ENCODE data around the gene HMGCL. TPM values are rescaled to one million over a fixed set of nuclear protein-coding genes. Genes with fewer than 3 reads are reported as not detected.
"Not testable (repeated sequence)": the region's sequence is repeated elsewhere in the genome, so short reads cannot be mapped to it uniquely, and the experiment has no call there.

Gene HMGCL
- total RNA-seq, 3 donors from 2014 or later: 10.5 to 11.1 (median 11.0) TPM

DNA sequence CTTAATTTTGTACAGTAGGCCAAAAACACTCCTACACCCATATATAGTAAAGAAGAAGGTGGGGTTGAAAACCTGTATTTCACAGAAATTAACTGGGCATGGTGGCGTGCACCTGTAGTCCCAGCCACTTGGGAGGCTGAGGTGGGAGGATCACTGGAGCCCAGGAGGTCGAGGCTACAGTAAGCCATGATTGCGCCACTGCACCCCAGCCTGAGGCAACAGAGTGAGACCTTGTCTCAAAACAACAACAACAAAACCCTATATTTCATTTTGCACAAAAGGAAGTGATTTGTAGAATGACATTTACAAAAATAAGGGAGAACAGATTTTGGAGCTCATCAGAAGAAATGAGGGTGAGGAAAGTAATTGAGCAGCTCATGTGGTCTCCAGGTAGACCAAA, 36.5 kb downstream of the HMGCL start:
- DNase-seq: no peak
- no peaks in the 10 kb centered on the region for H3K9me3 Mint-ChIP-seq
- H3K4me1 Mint-ChIP-seq (ENCODE audit: low read depth): peaks cover 22% of the 10 kb centered on the region
- no peak overlapping the region for H3K4me3 Mint-ChIP-seq
- peaks cover 28% of the 10 kb centered on the region for H3K36me3 Mint-ChIP-seq (ENCODE audit: insufficient read depth)
- no peak for ATAC-seq
- no peaks in the 10 kb centered on the region for H3K27me3 Mint-ChIP-seq (ENCODE audit: low read depth)

DNA sequence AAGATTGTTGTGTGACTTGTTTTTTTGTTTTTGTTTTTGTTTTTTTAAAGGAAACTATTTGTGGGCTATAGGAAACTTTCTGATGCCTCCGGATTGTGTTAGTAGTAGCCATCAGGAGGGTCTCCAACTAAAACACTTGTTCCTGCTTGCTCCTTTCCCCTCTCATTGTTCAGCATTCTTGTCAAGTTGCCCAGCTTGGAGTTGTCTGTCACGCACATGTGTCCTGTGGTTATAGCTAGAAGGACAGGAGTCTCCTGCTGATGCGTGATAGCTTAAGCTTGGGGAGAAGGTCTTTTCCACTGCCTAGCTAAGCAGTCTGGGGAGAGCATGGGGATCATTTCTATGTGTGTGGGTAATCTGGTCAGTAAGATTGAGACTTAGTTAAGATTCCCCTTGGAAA, 37.5 kb downstream of the HMGCL start:
- Mint-ChIP-seq H3K9me3 (no peaks in the 10 kb centered on the region), H3K4me3 (no peak overlapping the region), H3K36me3 (ENCODE audit: insufficient read depth) (peaks cover 28% of the 10 kb centered on the region), H3K27me3 (ENCODE audit: low read depth) (no peaks in the 10 kb centered on the region), H3K4me1 (ENCODE audit: low read depth) (peaks cover 19% of the 10 kb centered on the region)
- DNase-seq (no peak), ATAC-seq (no peak)

DNA sequence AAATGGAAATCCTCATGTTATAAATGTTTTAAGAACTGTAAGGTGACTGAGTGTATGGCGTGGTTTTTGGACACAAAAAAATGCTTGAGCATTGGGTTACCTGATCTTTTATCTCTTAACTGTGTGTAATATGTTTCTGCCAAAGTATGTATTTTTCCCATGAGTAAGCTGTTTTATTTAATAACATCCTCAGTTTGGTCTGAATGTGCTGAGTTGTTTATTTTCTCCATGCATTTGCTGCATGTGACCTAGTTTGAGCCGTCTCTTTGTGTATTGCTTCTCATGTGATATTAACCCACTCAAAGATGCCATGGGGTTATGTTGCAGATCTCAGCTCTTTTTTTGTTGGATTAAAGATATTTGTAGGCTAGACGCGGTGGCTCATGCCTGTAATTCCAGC, 40.4 kb downstream of the HMGCL start:
- Mint-ChIP-seq H3K36me3 (ENCODE audit: insufficient read depth) (peaks cover 40% of the 10 kb centered on the region), H3K9me3 (no peaks in the 10 kb centered on the region), H3K27me3 (ENCODE audit: low read depth) (no peaks in the 10 kb centered on the region), H3K4me1 (ENCODE audit: low read depth) (peaks cover 10% of the 10 kb centered on the region), H3K4me3 (no peak overlapping the region)
- DNase-seq (no peak), ATAC-seq (no peak)

DNA sequence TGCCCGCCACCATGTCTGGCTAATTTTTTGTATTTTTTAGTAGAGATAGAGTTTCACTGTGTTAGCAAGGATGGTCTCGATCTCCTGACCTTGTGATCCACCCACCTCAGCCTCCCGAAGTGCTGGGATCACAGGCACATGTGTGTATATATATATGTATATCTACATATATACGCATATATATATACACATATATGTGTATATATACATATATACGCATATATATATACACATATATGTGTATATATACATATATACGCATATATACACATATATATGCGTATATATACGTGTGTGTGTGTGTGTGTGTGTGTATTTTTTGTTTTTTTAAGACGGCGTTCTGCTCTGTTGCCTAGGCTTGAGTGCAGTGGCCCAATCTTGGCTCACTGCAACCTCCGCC, 42.1 kb downstream of the HMGCL start:
- not testable (repeated sequence) for H3K4me3 Mint-ChIP-seq; H3K27me3 Mint-ChIP-seq (ENCODE audit: low read depth); ATAC-seq; DNase-seq; H3K9me3 Mint-ChIP-seq
- Mint-ChIP-seq H3K4me1 (ENCODE audit: low read depth) (peaks cover 19% of the 10 kb centered on the region), H3K36me3 (ENCODE audit: insufficient read depth) (peaks cover 40% of the 10 kb centered on the region)

DNA sequence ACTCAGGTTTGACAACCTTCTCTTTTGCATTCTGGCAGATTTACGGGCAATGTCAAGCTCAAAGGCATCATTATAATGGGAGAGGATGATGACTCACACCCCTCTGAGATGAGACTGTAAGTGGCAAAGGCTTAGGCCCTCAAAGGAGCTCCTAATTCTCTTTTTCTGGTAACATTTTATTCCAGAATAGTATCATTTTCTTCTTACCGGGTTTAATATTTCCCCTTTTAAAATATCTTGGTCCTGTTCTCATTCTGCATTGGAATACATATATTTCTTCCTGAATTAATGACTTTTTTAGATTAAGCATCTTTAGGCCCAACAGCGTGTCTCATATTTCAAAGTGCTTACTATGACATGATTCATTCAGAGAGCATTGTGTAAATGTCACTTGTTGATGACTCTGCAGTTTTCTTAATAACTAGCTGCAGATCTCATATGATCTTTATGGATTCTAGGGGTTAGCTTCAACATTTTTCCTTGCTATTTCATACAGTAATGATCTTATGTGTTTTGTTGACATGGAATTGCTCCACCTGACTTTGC, 45.3 kb downstream of the HMGCL start:
- Mint-ChIP-seq H3K36me3 (ENCODE audit: insufficient read depth) (peaks cover 15% of the 10 kb centered on the region), H3K9me3 (no peaks in the 10 kb centered on the region), H3K4me3 (peak overlapping the region; percentile 85), H3K27me3 (ENCODE audit: low read depth) (no peaks in the 10 kb centered on the region), H3K4me1 (ENCODE audit: low read depth) (peaks cover 35% of the 10 kb centered on the region)
- no peak for DNase-seq
- peak; percentile 24 to 25 for ATAC-seq

DNA sequence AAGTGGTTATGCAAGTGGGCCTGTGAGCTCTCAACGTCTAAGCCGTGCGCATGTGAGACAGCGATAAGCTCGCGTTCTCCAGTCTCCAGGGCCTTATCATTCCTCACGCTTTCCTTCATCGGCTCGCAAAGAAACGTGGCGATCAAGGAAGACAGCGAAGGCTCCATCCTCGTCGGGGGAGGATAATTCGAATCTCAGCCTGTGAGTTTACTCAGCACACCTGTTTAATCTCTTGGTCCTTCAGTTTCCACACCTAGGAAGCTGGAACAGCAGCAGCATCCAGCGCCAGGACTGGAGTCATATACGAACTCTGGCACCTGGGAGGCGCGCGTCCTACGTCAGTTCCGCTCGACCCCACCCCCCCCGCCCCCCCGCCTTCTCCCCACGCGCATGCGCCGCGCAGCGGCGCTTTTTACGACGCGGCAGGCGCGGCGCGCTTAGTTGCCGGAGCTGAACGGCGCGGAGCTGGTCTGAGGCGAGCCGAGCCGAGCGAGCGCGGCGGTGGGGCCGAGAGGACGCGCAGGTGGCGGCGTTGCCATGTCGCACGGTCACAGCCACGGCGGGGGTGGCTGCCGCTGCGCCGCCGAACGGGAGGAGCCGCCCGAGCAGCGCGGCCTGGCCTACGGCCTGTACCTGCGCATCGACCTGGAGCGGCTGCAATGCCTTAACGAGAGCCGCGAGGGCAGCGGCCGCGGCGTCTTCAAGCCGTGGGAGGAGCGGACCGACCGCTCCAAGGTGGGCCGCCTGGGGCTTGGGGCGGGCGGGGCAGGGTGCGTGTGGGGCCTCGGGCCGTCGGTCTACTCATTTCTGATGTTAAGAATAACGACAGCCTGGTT, 47.0 kb downstream of the HMGCL start, which contains the start of gene PITHD1:
Gene PITHD1, plus strand, starts transcription at position 440 of the 836 bp plus-strand sequence. Its CDS starts 98 bp downstream, at position 538.
- peak; percentile 90 to 91 for ATAC-seq
- Mint-ChIP-seq H3K9me3 (no peaks in the 10 kb centered on the region), H3K36me3 (ENCODE audit: insufficient read depth) (peaks cover 12% of the 10 kb centered on the region), H3K4me1 (ENCODE audit: low read depth) (peaks cover 35% of the 10 kb centered on the region), H3K27me3 (ENCODE audit: low read depth) (no peaks in the 10 kb centered on the region), H3K4me3 (peak within 1 kb of the TSS; percentile 85)
- peak; percentile 69 for DNase-seq

DNA sequence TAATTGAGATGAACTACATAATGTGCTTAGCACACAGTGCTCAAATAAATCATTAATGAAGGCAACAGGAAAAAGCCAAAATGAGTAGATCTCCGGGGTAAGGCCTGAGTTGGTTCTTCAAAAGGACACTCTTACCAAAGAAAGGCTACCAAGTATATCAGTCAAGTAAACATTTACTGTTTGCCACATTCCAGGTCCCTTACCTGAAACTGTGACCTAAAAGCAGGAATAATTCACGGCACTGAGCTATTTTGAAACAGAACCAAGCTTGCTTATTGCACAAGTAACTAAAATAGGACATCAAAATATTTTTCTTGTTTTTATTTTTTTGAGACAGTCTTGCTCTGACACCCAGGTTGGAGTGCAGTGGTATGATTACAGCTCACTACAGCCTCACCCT, 49.0 kb downstream of the HMGCL start:
- Mint-ChIP-seq H3K27me3 (ENCODE audit: low read depth) (no peaks in the 10 kb centered on the region), H3K4me3 (no peak overlapping the region), H3K9me3 (no peaks in the 10 kb centered on the region), H3K36me3 (ENCODE audit: insufficient read depth) (peaks cover 5% of the 10 kb centered on the region), H3K4me1 (ENCODE audit: low read depth) (peaks cover 34% of the 10 kb centered on the region)
- ATAC-seq: no peak
- no peak for DNase-seq

DNA sequence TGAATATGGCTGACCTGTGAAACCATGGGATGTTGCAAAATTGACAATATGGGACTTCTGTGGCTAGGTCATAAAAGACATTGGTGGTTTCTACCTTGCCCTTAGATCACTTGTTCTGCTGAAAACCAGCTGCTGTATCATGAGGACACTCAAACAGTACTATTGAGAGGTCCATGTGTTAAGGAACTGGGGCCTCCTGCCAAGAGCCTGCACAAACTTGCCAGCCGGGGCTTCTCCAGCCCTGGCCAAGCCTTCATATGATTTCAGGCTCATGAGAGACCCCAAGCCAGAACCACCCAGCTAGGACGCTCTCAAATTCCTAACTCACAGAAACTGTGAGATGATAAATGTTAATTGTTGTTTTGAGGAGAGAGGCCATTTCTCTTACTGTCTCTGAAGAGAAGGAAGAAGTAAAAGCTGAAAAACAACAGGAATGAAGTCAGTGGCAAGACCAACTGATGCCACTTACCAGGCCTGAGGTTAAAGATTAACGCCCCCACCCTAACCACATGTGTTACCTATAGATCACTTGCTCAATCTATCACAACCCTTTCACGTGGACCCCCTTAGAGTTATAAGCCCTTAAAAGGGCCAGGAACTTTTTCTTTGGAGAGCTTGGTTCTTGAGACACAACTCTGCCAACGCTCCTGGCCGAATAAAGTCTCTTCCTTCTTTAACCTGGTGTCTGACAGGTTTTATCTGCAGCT, 50.9 kb downstream of the HMGCL start:
- ATAC-seq (no peak), DNase-seq (no peak)
- Mint-ChIP-seq H3K27me3 (ENCODE audit: low read depth) (no peaks in the 10 kb centered on the region), H3K9me3 (no peaks in the 10 kb centered on the region), H3K4me3 (no peak overlapping the region), H3K4me1 (ENCODE audit: low read depth) (peaks cover 22% of the 10 kb centered on the region), H3K36me3 (ENCODE audit: insufficient read depth) (no peaks in the 10 kb centered on the region)

DNA sequence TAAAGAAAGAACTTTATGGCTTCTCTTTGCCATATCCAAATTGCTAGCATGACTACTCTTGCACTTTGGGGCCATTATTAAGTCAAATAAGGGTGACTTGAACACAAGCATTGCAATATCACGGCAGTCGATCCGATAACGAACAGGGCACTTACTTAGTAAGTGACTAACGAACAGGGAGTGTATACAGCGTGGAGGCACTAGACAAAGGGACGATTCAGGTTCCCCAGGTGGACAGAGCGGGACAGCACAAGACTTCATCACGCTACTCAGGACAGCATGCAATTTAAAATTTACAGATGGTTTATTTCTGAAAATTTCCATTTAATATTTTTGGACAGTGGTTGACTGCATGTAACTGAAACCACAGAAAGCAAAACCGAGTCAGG, 52.4 kb downstream of the HMGCL start:
- DNase-seq (no peak), ATAC-seq (no peak)
- no peaks in the 10 kb centered on the region for H3K36me3 Mint-ChIP-seq (ENCODE audit: insufficient read depth)
- no peak overlapping the region for H3K4me3 Mint-ChIP-seq
- peaks cover 15% of the 10 kb centered on the region for H3K4me1 Mint-ChIP-seq (ENCODE audit: low read depth)
- H3K27me3 Mint-ChIP-seq (ENCODE audit: low read depth): no peaks in the 10 kb centered on the region
- no peaks in the 10 kb centered on the region for H3K9me3 Mint-ChIP-seq

DNA sequence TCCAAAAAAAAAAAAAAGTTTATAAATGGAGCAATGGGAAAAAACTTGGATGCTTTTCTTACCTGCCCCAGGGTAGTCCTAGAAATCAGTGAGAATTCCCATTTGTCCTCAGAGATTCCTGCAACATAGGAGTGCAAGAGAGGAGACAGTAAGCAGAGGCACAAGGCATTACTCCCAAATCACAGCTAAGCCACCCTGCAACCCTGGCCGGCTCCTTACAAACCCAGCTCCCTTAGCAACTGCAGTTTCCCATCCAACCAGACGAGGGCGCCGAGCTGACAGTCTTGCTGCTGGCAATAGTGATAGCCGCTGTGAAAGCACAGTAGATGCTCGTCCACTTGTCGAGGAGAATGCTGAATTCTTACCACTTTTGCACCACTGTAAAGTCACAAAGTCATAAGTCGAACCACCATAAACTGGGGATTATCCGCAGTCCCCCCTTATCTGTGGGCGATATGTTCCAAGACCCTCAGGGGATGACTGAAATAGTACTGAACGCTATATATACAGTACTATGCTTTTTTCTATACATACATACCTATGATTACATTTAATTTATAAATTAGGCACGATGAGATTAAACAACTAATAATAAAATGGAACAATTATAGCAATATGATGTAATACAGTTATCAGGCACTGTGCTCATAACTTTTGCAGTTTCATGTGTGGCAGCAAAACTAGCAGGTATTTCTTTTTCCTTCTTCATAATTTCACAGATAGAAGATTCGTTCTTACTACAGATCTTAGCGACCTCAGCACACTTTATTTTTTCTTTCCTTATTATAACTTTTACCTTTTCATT, 53.0 kb downstream of the HMGCL start:
- H3K9me3 Mint-ChIP-seq: no peaks in the 10 kb centered on the region
- no peak overlapping the region for H3K4me3 Mint-ChIP-seq
- H3K4me1 Mint-ChIP-seq (ENCODE audit: low read depth): peaks cover 12% of the 10 kb centered on the region
- peak; percentile 94 to 98 for ATAC-seq
- H3K36me3 Mint-ChIP-seq (ENCODE audit: insufficient read depth): no peaks in the 10 kb centered on the region
- peak; percentile 85 for DNase-seq
- H3K27me3 Mint-ChIP-seq (ENCODE audit: low read depth): no peaks in the 10 kb centered on the region

DNA sequence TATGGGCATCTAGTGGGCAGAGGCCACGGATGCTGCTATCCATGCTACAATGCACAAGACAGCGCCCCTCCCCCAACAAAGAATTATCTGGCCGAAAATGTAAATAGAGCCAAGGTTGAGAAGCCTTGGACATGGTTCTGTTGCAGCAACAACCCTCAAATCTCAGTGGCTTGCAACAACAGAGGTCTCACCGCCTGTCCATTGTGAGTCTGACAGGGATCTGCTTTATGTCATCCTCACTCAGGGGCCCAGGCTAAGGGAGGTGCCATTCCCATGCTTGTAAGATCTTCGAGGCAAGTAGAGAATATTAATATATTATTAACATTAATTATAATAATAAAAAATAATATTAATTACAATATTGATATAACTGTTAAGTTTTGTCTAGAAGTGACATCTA, 56.5 kb downstream of the HMGCL start:
- Mint-ChIP-seq H3K27me3 (ENCODE audit: low read depth) (no peaks in the 10 kb centered on the region), H3K36me3 (ENCODE audit: insufficient read depth) (no peaks in the 10 kb centered on the region), H3K9me3 (no peaks in the 10 kb centered on the region), H3K4me3 (no peak overlapping the region), H3K4me1 (ENCODE audit: low read depth) (peaks cover 2% of the 10 kb centered on the region)
- no peak for DNase-seq
- no peak for ATAC-seq

DNA sequence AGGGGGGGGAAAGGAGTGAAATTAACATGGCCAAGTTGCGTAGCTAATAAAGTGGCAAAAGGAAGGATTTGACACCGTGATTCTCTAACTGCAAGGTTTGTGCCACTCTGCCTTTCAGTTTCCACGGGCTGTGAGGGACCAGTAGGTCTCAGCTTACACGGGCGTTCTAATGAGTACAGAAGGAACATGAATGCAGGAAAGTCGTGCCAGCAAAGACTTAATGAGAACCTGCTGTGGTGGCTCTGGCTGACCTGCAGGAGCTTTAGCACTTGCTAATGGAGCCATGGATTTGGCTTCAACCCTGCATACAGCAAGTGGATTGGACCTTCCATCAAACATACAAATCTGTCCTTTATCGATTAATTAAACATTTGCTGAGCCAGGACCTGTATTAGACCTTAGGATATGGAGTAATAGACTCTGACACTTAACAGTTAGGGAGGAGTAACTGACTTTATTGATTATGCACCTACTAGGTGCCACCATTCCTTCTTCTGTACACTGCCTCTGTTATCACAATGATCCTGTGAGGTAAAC, 62.1 kb downstream of the HMGCL start:
- no peaks in the 10 kb centered on the region for H3K4me1 Mint-ChIP-seq (ENCODE audit: low read depth)
- peaks cover 25% of the 10 kb centered on the region for H3K36me3 Mint-ChIP-seq (ENCODE audit: insufficient read depth)
- no peaks in the 10 kb centered on the region for H3K27me3 Mint-ChIP-seq (ENCODE audit: low read depth)
- no peak for ATAC-seq
- no peak for DNase-seq
- no peak overlapping the region for H3K4me3 Mint-ChIP-seq
- H3K9me3 Mint-ChIP-seq: no peaks in the 10 kb centered on the region

DNA sequence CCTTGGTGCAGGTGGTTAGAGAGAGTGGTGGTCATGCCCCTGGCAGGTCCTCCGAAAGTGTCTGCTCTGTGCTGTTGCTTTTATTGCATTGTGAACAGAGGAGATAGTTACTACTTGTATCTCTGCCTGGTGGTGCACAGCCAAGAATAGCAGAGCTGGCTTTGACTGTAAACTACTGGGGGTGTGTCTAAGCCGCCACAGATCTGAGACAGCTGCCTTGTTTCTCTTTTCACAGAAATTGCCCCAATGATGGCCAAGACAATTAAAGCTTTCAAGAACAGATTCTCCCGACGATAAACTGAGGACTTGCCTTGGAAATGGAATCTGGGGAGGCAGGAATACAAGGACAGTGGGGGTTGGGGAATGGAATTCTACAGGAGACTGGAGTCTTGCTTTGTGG, 66.0 kb downstream of the HMGCL start:
- peaks cover 36% of the 10 kb centered on the region for H3K36me3 Mint-ChIP-seq (ENCODE audit: insufficient read depth)
- H3K4me1 Mint-ChIP-seq (ENCODE audit: low read depth): no peaks in the 10 kb centered on the region
- no peak for DNase-seq
- ATAC-seq: no peak
- H3K9me3 Mint-ChIP-seq: no peaks in the 10 kb centered on the region
- H3K27me3 Mint-ChIP-seq (ENCODE audit: low read depth): no peaks in the 10 kb centered on the region
- no peak overlapping the region for H3K4me3 Mint-ChIP-seq

DNA sequence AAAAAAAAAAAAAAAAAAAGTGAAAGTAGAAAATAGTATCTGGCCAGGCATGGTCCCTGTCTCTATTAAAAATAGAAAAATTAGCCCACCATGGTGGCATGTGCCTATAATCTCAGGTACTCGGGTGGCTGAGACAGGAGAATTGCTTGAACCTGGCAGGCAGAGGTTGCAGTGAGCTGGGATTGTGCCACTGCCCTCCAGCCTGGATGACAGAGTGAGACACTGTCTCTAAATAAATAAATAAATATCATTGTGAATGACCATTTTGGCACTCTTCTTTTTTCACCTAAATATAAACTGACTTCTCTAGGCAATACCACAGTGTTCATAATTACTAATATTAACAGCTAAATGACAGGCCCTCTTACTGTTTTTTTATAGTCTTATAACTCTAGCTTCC, 67.4 kb downstream of the HMGCL start:
- Mint-ChIP-seq H3K4me1 (ENCODE audit: low read depth) (no peaks in the 10 kb centered on the region), H3K4me3 (no peak overlapping the region), H3K27me3 (ENCODE audit: low read depth) (no peaks in the 10 kb centered on the region), H3K36me3 (ENCODE audit: insufficient read depth) (peaks cover 48% of the 10 kb centered on the region), H3K9me3 (no peaks in the 10 kb centered on the region)
- ATAC-seq (no peak), DNase-seq (no peak)

All from activated T-cell treated with anti-CD3 and anti-CD28 coated beads, Interleukin-2, amount 50 U/mL, for 4 hours (primary cell).